GM12865 (cell line): ENCODE data around the gene PPP1R14C.
A peak's percentile ranks its signal among the peaks of the same experiment; 100 is the strongest.

Source experiments
- DNase-seq: peaks from one replicate; pipeline ENCODE4 v3.0.0; 2010; ENCODE audit warnings: low read depth
- H3K4me3 ChIP-seq: 2 replicates; pipeline ENCODE4 v1.5.1; 2011; ENCODE audit warnings: mild to moderate bottlenecking, low read depth, low read length, control low read depth
- CTCF ChIP-seq: IDR thresholded peaks from 2 replicates; pipeline ENCODE4 v1.5.1; 2011; ENCODE audit warnings: low read length, control low read depth, low read depth, inconsistent platforms; ENCODE audit not compliant: insufficient read depth; ENCODE audit errors: missing control alignments

The PPP1R14C gene

GRCh38 chr6:150243620-150244314 lies 100.9 kb downstream of the PPP1R14C start:
- DNase-seq: no peak
- H3K4me3 ChIP-seq: no peak overlapping the region
- TF ChIP-seq CTCF: no peak

- DNase-seq: no peak
- no peak for TF ChIP-seq CTCF
- no peak overlapping the region for H3K4me3 ChIP-seq
Measured at GRCh38 chr6:150245148-150245935, 102.5 kb downstream of the PPP1R14C start.

- H3K4me3 ChIP-seq: no peak overlapping the region
- no peak for TF ChIP-seq CTCF
- no peak for DNase-seq
Measured at GRCh38 chr6:150247803-150248202, 105.0 kb downstream of the PPP1R14C start.

- H3K4me3 ChIP-seq: no peak overlapping the region
- TF ChIP-seq CTCF: no peak
- peak; percentile 10 for DNase-seq
Measured at GRCh38 chr6:150248300-150248699, 105.5 kb downstream of the PPP1R14C start.

GRCh38 chr6:150249261-150249660 lies 106.4 kb downstream of the PPP1R14C start:
- no peak for DNase-seq
- no peak for TF ChIP-seq CTCF
- no peak overlapping the region for H3K4me3 ChIP-seq

GRCh38 chr6:150250826-150251225 lies 108.0 kb downstream of the PPP1R14C start:
- H3K4me3 ChIP-seq: no peak overlapping the region
- TF ChIP-seq CTCF: no peak
- DNase-seq: no peak
